HG02642 (cell line): ENCODE data around the gene CHCHD6.
"Not testable (repeated sequence)": the region's sequence is repeated elsewhere in the genome, so short reads cannot be mapped to it uniquely, and the experiment has no call there.

Experiments used
- ATAC-seq: cut with Tn5 transposase; IDR thresholded peaks from one replicate; pipeline ENCODE4 v1.9.1; 2021; ENCODE audit warnings: mild to moderate bottlenecking; ENCODE audit not compliant: unreplicated experiment, poor library complexity

Gene CHCHD6

GRCh38 chr3:126758882-126759281, 54.8 kb downstream of the CHCHD6 start:
- ATAC-seq, result no peak

- ATAC-seq, result no peak
These were observed 56.5 kb downstream of the CHCHD6 start for GRCh38 chr3:126760541-126760940.

GRCh38 chr3:126763035-126763434, 59.0 kb downstream of the CHCHD6 start:
- no peak for ATAC-seq

GRCh38 chr3:126765187-126766069, 61.4 kb downstream of the CHCHD6 start:
- ATAC-seq, result no peak

GRCh38 chr3:126766653-126767052, 62.6 kb downstream of the CHCHD6 start:
- ATAC-seq, result no peak

- ATAC-seq, result no peak
These were observed 64.9 kb downstream of the CHCHD6 start for GRCh38 chr3:126768903-126769302.

GRCh38 chr3:126770096-126770495, 66.1 kb downstream of the CHCHD6 start:
- ATAC-seq, result no peak

- no peak for ATAC-seq
These were observed 69.1 kb downstream of the CHCHD6 start for GRCh38 chr3:126773167-126773566.

GRCh38 chr3:126773783-126774182, 69.7 kb downstream of the CHCHD6 start:
- no peak for ATAC-seq

GRCh38 chr3:126777366-126777765, 73.3 kb downstream of the CHCHD6 start:
- no peak for ATAC-seq

GRCh38 chr3:126780666-126781065, 76.6 kb downstream of the CHCHD6 start:
- no peak for ATAC-seq

- no peak for ATAC-seq
These were observed 77.4 kb downstream of the CHCHD6 start for GRCh38 chr3:126781406-126781805.

- ATAC-seq, result no peak
These were observed 78.0 kb downstream of the CHCHD6 start for GRCh38 chr3:126781889-126782491.

- no peak for ATAC-seq
These were observed 78.5 kb downstream of the CHCHD6 start for GRCh38 chr3:126782536-126782935.

- ATAC-seq, result no peak
These were observed 80.2 kb downstream of the CHCHD6 start for GRCh38 chr3:126784254-126784653.

GRCh38 chr3:126791320-126791719, 87.3 kb downstream of the CHCHD6 start:
- not testable (repeated sequence) for ATAC-seq

- ATAC-seq, result no peak
These were observed 89.0 kb downstream of the CHCHD6 start for GRCh38 chr3:126792998-126793397.

- ATAC-seq, result no peak
These were observed 93.5 kb downstream of the CHCHD6 start for GRCh38 chr3:126797563-126797962.

- no peak for ATAC-seq
These were observed 94.5 kb downstream of the CHCHD6 start for GRCh38 chr3:126798521-126798920.

GRCh38 chr3:126799099-126799498, 95.1 kb downstream of the CHCHD6 start:
- ATAC-seq, result no peak

GRCh38 chr3:126801312-126801711, 97.3 kb downstream of the CHCHD6 start:
- not testable (repeated sequence) for ATAC-seq

- no peak for ATAC-seq
These were observed 103.8 kb downstream of the CHCHD6 start for GRCh38 chr3:126807795-126808194.
